ENCODE data around the gene MAGIX.

DNA sequence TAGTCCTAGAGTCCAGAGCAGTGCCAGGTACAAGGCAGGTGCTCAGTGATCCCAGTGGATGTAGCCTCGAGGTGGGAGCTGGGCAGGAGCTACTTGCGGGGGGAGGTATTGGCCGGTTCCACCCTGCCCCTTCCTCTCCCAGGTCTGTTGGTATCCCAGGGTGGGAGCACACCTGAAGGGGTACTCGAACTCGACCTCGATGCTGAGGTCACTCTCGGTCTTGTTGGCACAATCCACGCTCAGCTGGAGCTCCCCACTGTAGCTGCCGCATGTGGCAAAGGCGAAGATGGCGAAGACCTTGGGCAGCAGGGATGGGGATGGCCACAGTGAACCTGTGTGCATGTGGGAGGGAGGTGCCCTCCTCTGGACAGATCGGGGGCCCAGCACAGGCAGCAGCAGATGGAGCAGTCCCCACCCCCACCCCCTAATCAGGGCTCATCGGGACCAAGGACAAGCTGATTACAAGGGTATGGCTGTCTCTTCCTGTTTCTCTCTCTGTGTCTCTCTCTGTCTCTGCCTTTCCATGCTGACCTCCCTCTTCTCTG, 35.1 kb downstream of the MAGIX start:
- TF ChIP-seq, protein P1, sequence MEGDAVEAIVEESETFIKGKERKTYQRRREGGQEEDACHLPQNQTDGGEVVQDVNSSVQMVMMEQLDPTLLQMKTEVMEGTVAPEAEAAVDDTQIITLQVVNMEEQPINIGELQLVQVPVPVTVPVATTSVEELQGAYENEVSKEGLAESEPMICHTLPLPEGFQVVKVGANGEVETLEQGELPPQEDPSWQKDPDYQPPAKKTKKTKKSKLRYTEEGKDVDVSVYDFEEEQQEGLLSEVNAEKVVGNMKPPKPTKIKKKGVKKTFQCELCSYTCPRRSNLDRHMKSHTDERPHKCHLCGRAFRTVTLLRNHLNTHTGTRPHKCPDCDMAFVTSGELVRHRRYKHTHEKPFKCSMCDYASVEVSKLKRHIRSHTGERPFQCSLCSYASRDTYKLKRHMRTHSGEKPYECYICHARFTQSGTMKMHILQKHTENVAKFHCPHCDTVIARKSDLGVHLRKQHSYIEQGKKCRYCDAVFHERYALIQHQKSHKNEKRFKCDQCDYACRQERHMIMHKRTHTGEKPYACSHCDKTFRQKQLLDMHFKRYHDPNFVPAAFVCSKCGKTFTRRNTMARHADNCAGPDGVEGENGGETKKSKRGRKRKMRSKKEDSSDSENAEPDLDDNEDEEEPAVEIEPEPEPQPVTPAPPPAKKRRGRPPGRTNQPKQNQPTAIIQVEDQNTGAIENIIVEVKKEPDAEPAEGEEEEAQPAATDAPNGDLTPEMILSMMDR (IDR thresholded peaks at IDR 0.05): no peak
- no peak for TF ChIP-seq POLR2A (IDR thresholded peaks at IDR 0.05)

Measured in uterus (tissue), 2 donors.